Right lobe of liver (tissue), 4 donors: ENCODE data around the gene DLG5.

Experiments used
- POLR2A ChIP-seq: fragments of 450-650 bp; IDR thresholded peaks from one replicate; pipeline ENCODE4 v1.6.1; 2017; ENCODE audit warnings: antibody characterized with exemption, mild to moderate bottlenecking
- TF ChIP-seq, protein P1 (sequence below), 4 donors: fragments of 200-600 bp in 3 of 4; fragments of 450-650 bp in 1 of 4; IDR thresholded peaks; one replicate each; pipeline versions ENCODE4 v1.5.1 to v1.8.0; 2016 to 2022; ENCODE audit warnings: antibody characterized with exemption in 4 of 4, mild to moderate bottlenecking in 2 of 4
- donor health status: DM: no; HTN: no; CAD: no.
- donor health status: DM: no; HTN: no; CAD: no.
- donor health status: DM: no; HTN: yes; CAD: no.

DNA sequence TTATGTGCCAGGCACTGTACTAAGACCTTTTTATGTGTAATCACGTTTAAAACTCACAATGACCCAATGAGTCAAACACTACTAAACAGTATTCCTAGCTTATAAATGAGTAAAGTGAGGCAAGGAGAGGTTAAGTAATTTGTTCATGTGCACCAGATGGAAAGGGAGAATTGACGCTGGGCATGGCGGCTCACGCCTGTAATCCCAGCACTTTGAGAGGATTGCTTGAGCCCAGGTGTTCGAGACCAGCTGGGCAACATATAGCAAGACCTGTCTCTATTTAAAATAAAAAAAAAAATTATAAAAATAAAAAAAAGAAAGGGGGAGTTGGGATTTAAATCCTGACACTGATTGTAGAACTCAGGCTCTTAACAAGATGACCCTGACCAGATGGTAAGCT is 46.7 kb upstream of the DLG5 start:
- TF ChIP-seq, protein P1, sequence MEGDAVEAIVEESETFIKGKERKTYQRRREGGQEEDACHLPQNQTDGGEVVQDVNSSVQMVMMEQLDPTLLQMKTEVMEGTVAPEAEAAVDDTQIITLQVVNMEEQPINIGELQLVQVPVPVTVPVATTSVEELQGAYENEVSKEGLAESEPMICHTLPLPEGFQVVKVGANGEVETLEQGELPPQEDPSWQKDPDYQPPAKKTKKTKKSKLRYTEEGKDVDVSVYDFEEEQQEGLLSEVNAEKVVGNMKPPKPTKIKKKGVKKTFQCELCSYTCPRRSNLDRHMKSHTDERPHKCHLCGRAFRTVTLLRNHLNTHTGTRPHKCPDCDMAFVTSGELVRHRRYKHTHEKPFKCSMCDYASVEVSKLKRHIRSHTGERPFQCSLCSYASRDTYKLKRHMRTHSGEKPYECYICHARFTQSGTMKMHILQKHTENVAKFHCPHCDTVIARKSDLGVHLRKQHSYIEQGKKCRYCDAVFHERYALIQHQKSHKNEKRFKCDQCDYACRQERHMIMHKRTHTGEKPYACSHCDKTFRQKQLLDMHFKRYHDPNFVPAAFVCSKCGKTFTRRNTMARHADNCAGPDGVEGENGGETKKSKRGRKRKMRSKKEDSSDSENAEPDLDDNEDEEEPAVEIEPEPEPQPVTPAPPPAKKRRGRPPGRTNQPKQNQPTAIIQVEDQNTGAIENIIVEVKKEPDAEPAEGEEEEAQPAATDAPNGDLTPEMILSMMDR (IDR thresholded peaks at IDR 0.05): no peak
- TF ChIP-seq POLR2A: no peak
